Measurements from ENCODE around the gene NUDT21. TPM values are rescaled to one million over a fixed set of nuclear protein-coding genes. Genes with fewer than 3 reads are reported as not detected.

The NUDT21 gene
- total RNA-seq, 1 experiment from 2014 or later, result 305 TPM

GRCh38 chr16:56466344-56466743, 15.2 kb upstream of the NUDT21 start:
- no peak for TF ChIP-seq CTCF (IDR thresholded peaks at IDR 0.05; ENCODE audit: insufficient read depth in 1 of 2, low read depth in 1 of 2, low read length in 1 of 2, severe bottlenecking in 1 of 2, unreplicated experiment in 1 of 2)
- no peak for DNase-seq
- CTCF ChIA-PET, result no interaction called here
- no TSS peak for BruUV-seq (replicated peaks)
- POLR2A ChIA-PET, result interaction anchor here (0.6 kb wide), 1 partner anchor 23 kb away, joined by 3 read pairs; no protein-coding TSS in a partner anchor
- H3K4me1 Mint-ChIP-seq (ENCODE audit: low read depth, unreplicated experiment), result no peaks in the 10 kb centered on the region
- no peaks in the 10 kb centered on the region for H3K9me3 Mint-ChIP-seq (ENCODE audit: unreplicated experiment)
- H3K27ac Mint-ChIP-seq (ENCODE audit: unreplicated experiment), result no peak overlapping the region
- intact Hi-C loops (cut with micrococcal nuclease; ENCODE audit: unreplicated experiment), result no loop called here
- H3K4me3 Mint-ChIP-seq (ENCODE audit: unreplicated experiment), result no peak overlapping the region
- H3K9me3 ChIP-seq, result no peaks in the 10 kb centered on the region
- no peaks in the 10 kb centered on the region for H3K27me3 Mint-ChIP-seq (ENCODE audit: insufficient read depth, unreplicated experiment)
- peaks cover 95% of the 10 kb centered on the region for H3K36me3 Mint-ChIP-seq (ENCODE audit: insufficient read depth, unreplicated experiment)
- no peaks in the 10 kb centered on the region for H3K4me1 ChIP-seq
- H3K36me3 ChIP-seq (ENCODE audit: control insufficient read depth, insufficient read depth, low read length), result peaks cover 5% of the 10 kb centered on the region
- no peaks in the 10 kb centered on the region for H3K27me3 ChIP-seq (replicated peaks; ENCODE audit: control insufficient read depth, insufficient read depth, low read length)
- H3K4me3 ChIP-seq (ENCODE audit: low read depth, low read length), result no peak overlapping the region

GRCh38 chr16:56463153-56463552, 12.0 kb upstream of the NUDT21 start:
- Histone ChIP-seq H3K27me3 (replicated peaks; ENCODE audit: control insufficient read depth, insufficient read depth, low read length) (no peaks in the 10 kb centered on the region), H3K4me3 (ENCODE audit: low read depth, low read length) (no peak overlapping the region), H3K4me1 (no peaks in the 10 kb centered on the region), H3K9me3 (no peaks in the 10 kb centered on the region), H3K36me3 (ENCODE audit: control insufficient read depth, insufficient read depth, low read length) (peaks cover 2% of the 10 kb centered on the region; the same call in 1 of the 2 replicates)
- intact Hi-C loops (cut with micrococcal nuclease; ENCODE audit: unreplicated experiment), result no loop called here
- Mint-ChIP-seq H3K4me1 (ENCODE audit: low read depth, unreplicated experiment) (no peaks in the 10 kb centered on the region), H3K36me3 (ENCODE audit: insufficient read depth, unreplicated experiment) (peaks cover 83% of the 10 kb centered on the region), H3K4me3 (ENCODE audit: unreplicated experiment) (no peak overlapping the region), H3K9me3 (ENCODE audit: unreplicated experiment) (no peaks in the 10 kb centered on the region), H3K27ac (ENCODE audit: unreplicated experiment) (no peak overlapping the region), H3K27me3 (ENCODE audit: insufficient read depth, unreplicated experiment) (no peaks in the 10 kb centered on the region)
- TF ChIP-seq CTCF (IDR thresholded peaks at IDR 0.05; ENCODE audit: insufficient read depth in 1 of 2, low read depth in 1 of 2, low read length in 1 of 2, severe bottlenecking in 1 of 2, unreplicated experiment in 1 of 2), result no peak
- ChIA-PET CTCF (no interaction called here), POLR2A (no interaction called here)
- no peak for DNase-seq
- BruUV-seq (replicated peaks), result no TSS peak

DNA sequence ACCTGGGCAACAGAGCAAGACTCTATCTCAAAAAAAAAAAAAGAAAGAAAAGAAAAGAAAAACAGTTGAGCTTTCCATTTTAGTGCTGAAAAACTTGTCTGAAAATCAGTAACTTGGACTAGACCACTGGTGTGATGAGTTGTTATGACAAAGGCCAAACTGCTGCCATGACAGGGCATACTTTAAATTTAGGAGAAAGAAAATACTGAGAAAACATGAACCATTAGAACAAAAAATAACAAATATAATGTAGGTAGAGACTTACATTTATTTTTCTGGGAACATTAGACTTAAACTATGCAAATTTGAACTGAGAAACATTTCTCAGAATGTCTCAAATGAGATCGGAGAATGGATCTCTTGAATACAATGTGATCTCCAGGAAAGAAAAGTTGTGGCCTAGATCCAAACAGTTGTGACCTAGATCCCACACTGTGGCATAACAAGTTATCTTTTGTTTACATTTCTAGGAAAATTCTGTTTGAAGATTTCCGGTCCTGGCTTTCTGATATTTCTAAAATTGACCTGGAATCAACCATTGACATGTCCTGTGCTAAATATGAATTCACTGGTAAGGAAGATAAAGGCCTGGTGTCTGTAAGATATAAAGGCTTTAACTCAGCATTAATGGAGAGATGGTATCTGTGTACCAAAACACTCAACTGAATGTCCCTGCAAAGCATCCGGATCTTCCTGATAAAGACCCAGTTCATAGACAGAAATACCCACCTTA, 11.1 kb upstream of the NUDT21 start:
- H3K36me3 ChIP-seq (ENCODE audit: control insufficient read depth, insufficient read depth, low read length), result peaks cover 2% of the 10 kb centered on the region; the same call in 1 of the 2 replicates
- H3K27me3 Mint-ChIP-seq (ENCODE audit: insufficient read depth, unreplicated experiment), result no peaks in the 10 kb centered on the region
- no peaks in the 10 kb centered on the region for H3K4me1 Mint-ChIP-seq (ENCODE audit: low read depth, unreplicated experiment)
- POLR2A ChIA-PET, result no interaction called here
- CTCF ChIA-PET, result no interaction called here
- no peak overlapping the region for H3K4me3 Mint-ChIP-seq (ENCODE audit: unreplicated experiment)
- no peak for TF ChIP-seq CTCF (IDR thresholded peaks at IDR 0.05; ENCODE audit: insufficient read depth in 1 of 2, low read depth in 1 of 2, low read length in 1 of 2, severe bottlenecking in 1 of 2, unreplicated experiment in 1 of 2)
- H3K4me3 ChIP-seq (ENCODE audit: low read depth, low read length), result no peak overlapping the region
- intact Hi-C loops (cut with micrococcal nuclease; ENCODE audit: unreplicated experiment), result no loop called here
- DNase-seq, result no peak
- H3K9me3 ChIP-seq, result no peaks in the 10 kb centered on the region
- H3K27me3 ChIP-seq (replicated peaks; ENCODE audit: control insufficient read depth, insufficient read depth, low read length), result no peaks in the 10 kb centered on the region
- no peaks in the 10 kb centered on the region for H3K4me1 ChIP-seq
- peaks cover 83% of the 10 kb centered on the region for H3K36me3 Mint-ChIP-seq (ENCODE audit: insufficient read depth, unreplicated experiment)
- H3K9me3 Mint-ChIP-seq (ENCODE audit: unreplicated experiment), result no peaks in the 10 kb centered on the region
- no TSS peak for BruUV-seq (replicated peaks)
- no peak overlapping the region for H3K27ac Mint-ChIP-seq (ENCODE audit: unreplicated experiment)
